HCT116 (cell line): ENCODE measurements around the gene C10orf62. TPM values are rescaled to one million over a fixed set of nuclear protein-coding genes. Genes with fewer than 3 reads are reported as not detected.
A peak's percentile ranks its signal among the peaks of the same experiment; 100 is the strongest.

Source experiments
- ATAC-seq: fragments of 200-7000 bp; cut with Tn5 transposase; 2 replicates; pipeline ENCODE4 v1.9.1; 2020; ENCODE audit warnings: mild to moderate bottlenecking, moderate library complexity
- BruUV-seq: library from RNA; stranded (reverse); fragments of 400-500 nt; replicated peaks from 2 replicates; lab custom pipeline; 2021; lab: Mats Ljungman, UMichigan
- CTCF ChIA-PET: fragments of 300-600 bp; sonication (Branson Sonifier 250); formaldehyde crosslinking; loops from one replicate; lab custom pipeline; 2021; ENCODE audit warnings: antibody characterized with exemption; lab: Charles Lee
- POLR2A ChIA-PET: fragments of 300-600, 350-600 bp; sonication (Branson Sonifier 250); formaldehyde crosslinking; loops from one replicate; lab custom pipeline; 2021; ENCODE audit warnings: antibody characterized with exemption; lab: Charles Lee
- RAD21 ChIA-PET, 2 experiments: fragments of 300-600 bp; sonication (Branson Sonifier 250); formaldehyde crosslinking; loops; one replicate each; lab custom pipeline; 2023; ENCODE audit warnings: low total read pairs in 2 of 2; ENCODE audit not compliant: uncharacterized antibody in 2 of 2, unreplicated experiment in 2 of 2, low non-redundant PET in 1 of 2; lab: Charles Lee
- DNase-seq: peaks from one replicate; pipeline ENCODE4 v3.0.0-alpha.2; 2010; ENCODE audit warnings: low read depth, low spot score
- H2AFZ ChIP-seq: fragments of 200-600 bp; shearing (Covaris generic), sonication (generic); 2 replicates; pipeline ENCODE4 v1.6.1; 2017; ENCODE audit warnings: low read depth, mixed run types, mixed read lengths, antibody characterized with exemption, low read length; ENCODE audit not compliant: poor library complexity, severe bottlenecking
- H3K27ac ChIP-seq: 2 replicates; pipeline ENCODE4 v1.5.1; 2012; ENCODE audit warnings: low read depth, low read length
- H3K27me3 ChIP-seq: fragments of 200-600 bp; sonication (generic); 2 replicates; pipeline ENCODE4 v1.6.1; 2016; ENCODE audit warnings: mixed run types, low read length, mixed read lengths; ENCODE audit not compliant: insufficient read depth
- H3K36me3 ChIP-seq, 2 experiments: fragments of 200-500 bp in 1 of 2; fragments of 200-600 bp in 1 of 2; sonication (Bioruptor generic) in 1 of 2; sonication (generic) in 1 of 2; 2 replicates each; pipeline versions ENCODE4 v1.5.1 to v1.6.1; 2014 to 2016; ENCODE audit warnings: low read length in 2 of 2, inconsistent platforms in 1 of 2, mixed read lengths in 1 of 2, mixed run types in 1 of 2; ENCODE audit not compliant: insufficient read depth in 2 of 2, control insufficient read depth in 1 of 2
- H3K4me1 ChIP-seq, 2 experiments: fragments of 200-600 bp in 1 of 2; sonication (generic) in 1 of 2; 2 replicates each; pipeline versions ENCODE4 v1.5.1 to v1.6.1; 2012 to 2017; ENCODE audit warnings: low read length in 2 of 2, inconsistent platforms in 1 of 2, mild to moderate bottlenecking in 1 of 2, mixed read lengths in 1 of 2, mixed run types in 1 of 2, moderate library complexity in 1 of 2; ENCODE audit not compliant: insufficient read depth in 2 of 2, control insufficient read depth in 1 of 2
- H3K4me2 ChIP-seq: fragments of 200-600 bp; sonication (generic); 2 replicates; pipeline ENCODE4 v1.6.1; 2017; ENCODE audit warnings: mixed run types, low read length, mixed read lengths
- H3K4me3 ChIP-seq, 2 experiments: fragments of 200-600 bp in 1 of 2; sonication (generic) in 1 of 2; replicated peaks in 1 of 2; 2 replicates each; pipeline ENCODE4 v1.5.1; 2011 to 2016; ENCODE audit warnings: low read length in 2 of 2, control low read depth in 1 of 2, low read depth in 1 of 2, mild to moderate bottlenecking in 1 of 2, mixed read lengths in 1 of 2, mixed run types in 1 of 2
- H3K79me2 ChIP-seq: fragments of 200-600 bp; sonication (generic); 2 replicates; pipeline ENCODE4 v1.6.1; 2017; ENCODE audit warnings: mild to moderate bottlenecking, mixed run types, low read length, moderate library complexity, mixed read lengths; ENCODE audit not compliant: insufficient read depth
- H3K9ac ChIP-seq: fragments of 200-600 bp; sonication (generic); 2 replicates; pipeline ENCODE4 v1.6.1; 2016; ENCODE audit warnings: low read length, mixed read lengths
- H3K9me2 ChIP-seq: fragments of 200-600 bp; sonication (generic), shearing (Covaris generic); 2 replicates; pipeline ENCODE4 v1.6.1; 2017; ENCODE audit warnings: mixed run types, mild to moderate bottlenecking, moderate library complexity; ENCODE audit not compliant: insufficient read depth
- H3K9me3 ChIP-seq, 2 experiments: fragments of 200-500 bp in 1 of 2; fragments of 200-600 bp in 1 of 2; sonication (Bioruptor generic) in 1 of 2; sonication (generic) in 1 of 2; 2 replicates each; pipeline ENCODE4 v1.6.1; 2014 to 2017; ENCODE audit warnings: low read length in 2 of 2, mixed read lengths in 2 of 2, inconsistent platforms in 1 of 2, low read depth in 1 of 2, mild to moderate bottlenecking in 1 of 2, mixed run types in 1 of 2, moderate library complexity in 1 of 2; ENCODE audit not compliant: control insufficient read depth in 1 of 2, insufficient read depth in 1 of 2
- H4K20me1 ChIP-seq: fragments of 200-600 bp; sonication (generic), shearing (Covaris generic); 2 replicates; pipeline ENCODE4 v1.6.1; 2017; ENCODE audit warnings: mixed run types, mild to moderate bottlenecking, moderate library complexity; ENCODE audit not compliant: insufficient read depth
- CEBPB ChIP-seq: IDR thresholded peaks from 2 replicates; pipeline ENCODE4 v1.6.1; 2012; ENCODE audit warnings: low read depth
- EGR1 ChIP-seq: IDR thresholded peaks from 2 replicates; pipeline ENCODE4 v1.6.1; 2012; ENCODE audit warnings: low read depth
- EZH2phosphoT487 ChIP-seq: fragments of 200-600 bp; IDR thresholded peaks from 2 replicates; pipeline ENCODE4 v1.6.1; 2018; ENCODE audit warnings: antibody characterized with exemption, borderline replicate concordance
- FOSL1 ChIP-seq: IDR thresholded peaks from 2 replicates; pipeline ENCODE4 v1.6.1; 2012; ENCODE audit warnings: low read depth
- POLR2A ChIP-seq: IDR thresholded peaks from 2 replicates; pipeline ENCODE4 v1.7.0; 2011; ENCODE audit warnings: borderline replicate concordance; ENCODE audit not compliant: insufficient read depth, insufficient read length; ENCODE audit errors: extremely low read depth
- RAD21 ChIP-seq: IDR thresholded peaks from 2 replicates; pipeline ENCODE4 v1.6.1; 2012; ENCODE audit warnings: low read depth, mild to moderate bottlenecking
- SIN3A ChIP-seq: IDR thresholded peaks from 2 replicates; pipeline ENCODE4 v1.6.1; 2012; ENCODE audit warnings: low read depth
- SP1 ChIP-seq: IDR thresholded peaks from 2 replicates; pipeline ENCODE4 v1.6.1; 2012; ENCODE audit warnings: low read depth
- YY1 ChIP-seq: IDR thresholded peaks from 2 replicates; pipeline ENCODE4 v1.6.1; 2011; ENCODE audit warnings: low read length, low read depth, moderate library complexity, mild to moderate bottlenecking; ENCODE audit not compliant: insufficient replicate concordance; ENCODE audit errors: extremely low read depth
- intact Hi-C: fragments of 100-400 bp; cut with micrococcal nuclease; formaldehyde crosslinking; loops from 2 replicates; pipeline ENCODE4 v1.10.0; 2022
- total RNA-seq: library from RNA; stranded (reverse); gene quantifications from one replicate; pipeline ENCODE4 v1.2.1, GENCODE V29; 2021; ENCODE audit not compliant: unreplicated experiment
- TF ChIP-seq, protein P1 (sequence below): IDR thresholded peaks from 2 replicates; pipeline ENCODE4 v1.6.1; 2012
- TF ChIP-seq, protein P2 (sequence below), 3 experiments: fragments of 200-600 bp in 1 of 3; sonication (generic) in 1 of 3; IDR thresholded peaks in 2 of 3; conservative IDR thresholded peaks in 1 of 3; 2 replicates each; pipeline ENCODE4 v1.5.1; 2012 to 2017; ENCODE audit warnings: low read depth in 2 of 3, low read length in 2 of 3, antibody characterized with exemption in 1 of 3, borderline replicate concordance in 1 of 3, control low read depth in 1 of 3, mild to moderate bottlenecking in 1 of 3, mixed read lengths in 1 of 3, mixed run types in 1 of 3, moderate library complexity in 1 of 3; ENCODE audit not compliant: insufficient read depth in 1 of 3
- TF ChIP-seq, protein P3 (sequence below): IDR thresholded peaks from 2 replicates; pipeline ENCODE4 v1.6.1; 2012; ENCODE audit warnings: low read depth
- TF ChIP-seq, protein P4 (sequence below): IDR thresholded peaks from 2 replicates; pipeline ENCODE4 v1.6.1; 2011; ENCODE audit warnings: mild to moderate bottlenecking, low read length, moderate library complexity; ENCODE audit not compliant: insufficient replicate concordance; ENCODE audit errors: extremely low read depth

C10orf62 gene
- total RNA-seq, 1 experiment from 2014 or later: 0.32 TPM

DNA sequence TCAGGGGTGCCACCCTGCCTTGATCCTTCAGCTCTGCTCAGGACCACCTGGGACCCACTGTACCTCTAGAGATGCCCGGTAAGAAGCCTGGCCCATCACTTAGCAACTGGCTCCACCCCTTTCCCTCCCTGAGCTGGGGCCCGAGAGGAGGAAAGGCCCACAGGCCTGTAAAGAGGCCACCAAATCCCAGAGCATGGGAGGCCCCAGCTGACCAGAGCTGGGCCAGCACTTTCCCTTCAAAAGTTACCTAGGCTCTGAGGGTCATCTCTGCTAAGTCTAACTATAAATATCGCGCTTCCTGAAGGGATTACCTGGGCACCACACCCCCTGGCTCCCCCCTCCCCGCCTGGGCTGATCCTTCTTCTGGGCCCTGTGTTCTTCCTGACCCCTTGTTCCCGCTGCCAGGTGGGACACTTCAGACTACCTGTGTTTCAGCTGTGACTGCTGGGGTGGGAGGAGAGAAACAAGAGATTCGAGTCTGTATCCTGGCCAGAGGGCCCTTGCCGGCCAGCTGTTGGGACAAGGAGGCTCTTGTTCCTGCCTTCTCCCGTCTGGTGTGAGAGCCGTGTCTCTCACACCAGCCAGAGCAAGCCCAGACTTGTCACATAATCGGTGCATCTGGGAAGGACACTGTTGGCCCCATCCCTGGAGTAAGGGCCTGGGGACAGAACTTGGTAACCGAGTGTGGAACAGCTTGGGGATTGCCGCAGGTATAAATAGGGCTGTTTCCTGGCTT, 39.8 kb upstream of the C10orf62 start:
- Histone ChIP-seq H3K9me3 (no peaks in the 10 kb centered on the region), H3K9me2 (no peaks in the 10 kb centered on the region), H3K27ac (peak overlapping the region; percentile 33; the same call in 1 of the 2 replicates), H4K20me1 (no peaks in the 10 kb centered on the region), H3K9ac (no peak overlapping the region), H3K27me3 (no peaks in the 10 kb centered on the region), H3K36me3 (no peaks in the 10 kb centered on the region), H3K4me3 (no peak overlapping the region), H2AFZ (no peak overlapping the region), H3K4me2 (no peak overlapping the region), H3K4me1 (peaks cover 10 to 31% of the 10 kb centered on the region in 2 experiments; a peak in 3 of 4 replicates), H3K79me2 (no peaks in the 10 kb centered on the region)
- ChIA-PET RAD21 (no interaction called here), CTCF (interaction anchor here (1.5 kb wide), 2 partner anchors 15 to 22 kb away, joined by 5 to 7 read pairs; partner anchors contain the start of gene ANKRD2), POLR2A (no interaction called here)
- DNase-seq (no peak), ATAC-seq (no peak)
- no TSS peak for BruUV-seq
- TF ChIP-seq, protein P1, sequence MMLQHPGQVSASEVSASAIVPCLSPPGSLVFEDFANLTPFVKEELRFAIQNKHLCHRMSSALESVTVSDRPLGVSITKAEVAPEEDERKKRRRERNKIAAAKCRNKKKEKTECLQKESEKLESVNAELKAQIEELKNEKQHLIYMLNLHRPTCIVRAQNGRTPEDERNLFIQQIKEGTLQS: no peak
- TF ChIP-seq, protein P2, sequence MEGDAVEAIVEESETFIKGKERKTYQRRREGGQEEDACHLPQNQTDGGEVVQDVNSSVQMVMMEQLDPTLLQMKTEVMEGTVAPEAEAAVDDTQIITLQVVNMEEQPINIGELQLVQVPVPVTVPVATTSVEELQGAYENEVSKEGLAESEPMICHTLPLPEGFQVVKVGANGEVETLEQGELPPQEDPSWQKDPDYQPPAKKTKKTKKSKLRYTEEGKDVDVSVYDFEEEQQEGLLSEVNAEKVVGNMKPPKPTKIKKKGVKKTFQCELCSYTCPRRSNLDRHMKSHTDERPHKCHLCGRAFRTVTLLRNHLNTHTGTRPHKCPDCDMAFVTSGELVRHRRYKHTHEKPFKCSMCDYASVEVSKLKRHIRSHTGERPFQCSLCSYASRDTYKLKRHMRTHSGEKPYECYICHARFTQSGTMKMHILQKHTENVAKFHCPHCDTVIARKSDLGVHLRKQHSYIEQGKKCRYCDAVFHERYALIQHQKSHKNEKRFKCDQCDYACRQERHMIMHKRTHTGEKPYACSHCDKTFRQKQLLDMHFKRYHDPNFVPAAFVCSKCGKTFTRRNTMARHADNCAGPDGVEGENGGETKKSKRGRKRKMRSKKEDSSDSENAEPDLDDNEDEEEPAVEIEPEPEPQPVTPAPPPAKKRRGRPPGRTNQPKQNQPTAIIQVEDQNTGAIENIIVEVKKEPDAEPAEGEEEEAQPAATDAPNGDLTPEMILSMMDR (IDR thresholded peaks at IDR 0.05 in 2 of 3, conservative IDR thresholded peaks at IDR 0.05 in 1 of 3; ENCODE audit: borderline replicate concordance in 1 of 3, insufficient read depth in 1 of 3, low read depth in 2 of 3, low read length in 2 of 3): no peak
- TF ChIP-seq EZH2phosphoT487 (no peak), FOSL1 (no peak), CEBPB (no peak), POLR2A (no peak), RAD21 (no peak), SIN3A (no peak), SP1 (no peak), YY1 (no peak), EGR1 (no peak)
- TF ChIP-seq, protein P3, sequence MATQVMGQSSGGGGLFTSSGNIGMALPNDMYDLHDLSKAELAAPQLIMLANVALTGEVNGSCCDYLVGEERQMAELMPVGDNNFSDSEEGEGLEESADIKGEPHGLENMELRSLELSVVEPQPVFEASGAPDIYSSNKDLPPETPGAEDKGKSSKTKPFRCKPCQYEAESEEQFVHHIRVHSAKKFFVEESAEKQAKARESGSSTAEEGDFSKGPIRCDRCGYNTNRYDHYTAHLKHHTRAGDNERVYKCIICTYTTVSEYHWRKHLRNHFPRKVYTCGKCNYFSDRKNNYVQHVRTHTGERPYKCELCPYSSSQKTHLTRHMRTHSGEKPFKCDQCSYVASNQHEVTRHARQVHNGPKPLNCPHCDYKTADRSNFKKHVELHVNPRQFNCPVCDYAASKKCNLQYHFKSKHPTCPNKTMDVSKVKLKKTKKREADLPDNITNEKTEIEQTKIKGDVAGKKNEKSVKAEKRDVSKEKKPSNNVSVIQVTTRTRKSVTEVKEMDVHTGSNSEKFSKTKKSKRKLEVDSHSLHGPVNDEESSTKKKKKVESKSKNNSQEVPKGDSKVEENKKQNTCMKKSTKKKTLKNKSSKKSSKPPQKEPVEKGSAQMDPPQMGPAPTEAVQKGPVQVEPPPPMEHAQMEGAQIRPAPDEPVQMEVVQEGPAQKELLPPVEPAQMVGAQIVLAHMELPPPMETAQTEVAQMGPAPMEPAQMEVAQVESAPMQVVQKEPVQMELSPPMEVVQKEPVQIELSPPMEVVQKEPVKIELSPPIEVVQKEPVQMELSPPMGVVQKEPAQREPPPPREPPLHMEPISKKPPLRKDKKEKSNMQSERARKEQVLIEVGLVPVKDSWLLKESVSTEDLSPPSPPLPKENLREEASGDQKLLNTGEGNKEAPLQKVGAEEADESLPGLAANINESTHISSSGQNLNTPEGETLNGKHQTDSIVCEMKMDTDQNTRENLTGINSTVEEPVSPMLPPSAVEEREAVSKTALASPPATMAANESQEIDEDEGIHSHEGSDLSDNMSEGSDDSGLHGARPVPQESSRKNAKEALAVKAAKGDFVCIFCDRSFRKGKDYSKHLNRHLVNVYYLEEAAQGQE: no peak
- TF ChIP-seq, protein P4, sequence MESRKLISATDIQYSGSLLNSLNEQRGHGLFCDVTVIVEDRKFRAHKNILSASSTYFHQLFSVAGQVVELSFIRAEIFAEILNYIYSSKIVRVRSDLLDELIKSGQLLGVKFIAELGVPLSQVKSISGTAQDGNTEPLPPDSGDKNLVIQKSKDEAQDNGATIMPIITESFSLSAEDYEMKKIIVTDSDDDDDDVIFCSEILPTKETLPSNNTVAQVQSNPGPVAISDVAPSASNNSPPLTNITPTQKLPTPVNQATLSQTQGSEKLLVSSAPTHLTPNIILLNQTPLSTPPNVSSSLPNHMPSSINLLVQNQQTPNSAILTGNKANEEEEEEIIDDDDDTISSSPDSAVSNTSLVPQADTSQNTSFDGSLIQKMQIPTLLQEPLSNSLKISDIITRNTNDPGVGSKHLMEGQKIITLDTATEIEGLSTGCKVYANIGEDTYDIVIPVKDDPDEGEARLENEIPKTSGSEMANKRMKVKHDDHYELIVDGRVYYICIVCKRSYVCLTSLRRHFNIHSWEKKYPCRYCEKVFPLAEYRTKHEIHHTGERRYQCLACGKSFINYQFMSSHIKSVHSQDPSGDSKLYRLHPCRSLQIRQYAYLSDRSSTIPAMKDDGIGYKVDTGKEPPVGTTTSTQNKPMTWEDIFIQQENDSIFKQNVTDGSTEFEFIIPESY: no peak
- intact Hi-C loops: no loop called here
